ENCODE measurements around the gene ABCC9.
"Not testable (repeated sequence)": the region's sequence is repeated elsewhere in the genome, so short reads cannot be mapped to it uniquely, and the experiment has no call there.

The ABCC9 gene

DNA sequence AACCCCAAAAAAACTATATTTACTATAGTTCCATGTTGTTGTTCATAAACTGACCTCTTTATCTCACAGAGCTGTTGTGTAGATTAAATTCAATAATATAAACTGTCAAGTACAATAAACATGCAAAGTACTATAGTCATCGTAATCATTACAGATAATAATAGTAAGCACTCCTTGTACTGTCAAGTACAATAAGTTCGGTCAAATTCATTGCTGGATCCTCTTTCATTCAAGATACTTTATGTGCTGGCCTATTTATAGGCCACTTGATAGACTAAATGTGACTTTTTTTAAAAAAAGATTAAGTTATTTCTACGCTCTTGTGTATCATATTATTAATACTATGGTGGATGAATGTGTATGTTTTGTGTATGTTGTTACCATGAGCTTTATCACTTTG lies 127.5 kb downstream of the ABCC9 start:
- no peak for DNase-seq

DNA sequence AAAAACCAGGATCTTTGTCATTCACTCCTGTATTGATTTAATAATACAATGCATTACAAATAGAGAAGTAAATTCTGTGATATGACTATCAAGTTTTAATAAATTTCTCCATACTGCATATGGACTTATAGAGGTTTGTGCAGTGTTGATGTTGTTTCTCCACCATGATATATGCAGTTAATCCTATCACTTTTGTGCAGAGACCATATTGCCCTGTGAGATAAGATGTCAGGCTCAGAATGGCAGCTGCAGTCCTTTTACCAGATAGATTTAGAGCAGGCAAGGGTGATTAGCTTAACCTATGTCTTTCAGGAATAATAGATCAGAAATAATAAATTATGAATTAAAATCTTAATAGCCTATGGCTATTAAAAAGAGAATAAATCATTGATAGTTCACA lies 128.1 kb downstream of the ABCC9 start:
- no peak for DNase-seq

DNA sequence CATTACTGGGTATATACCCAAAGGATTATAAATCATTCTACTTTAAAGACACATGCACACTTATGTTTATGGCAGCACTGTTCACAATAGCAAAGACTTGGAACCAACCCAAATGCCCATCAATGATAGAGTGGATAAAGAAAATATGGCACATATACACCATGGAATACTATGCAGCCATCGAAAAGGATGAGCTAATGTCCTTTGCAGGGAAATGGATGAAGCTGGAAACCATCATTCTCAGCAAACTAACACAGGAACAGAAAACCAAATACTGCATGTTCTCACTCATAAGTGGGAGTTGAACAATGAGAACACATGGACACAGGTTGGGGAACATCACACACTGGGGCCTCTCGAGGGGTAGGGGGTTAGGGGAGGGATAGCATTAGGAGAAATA lies 128.9 kb downstream of the ABCC9 start:
- DNase-seq, result not testable (repeated sequence)

DNA sequence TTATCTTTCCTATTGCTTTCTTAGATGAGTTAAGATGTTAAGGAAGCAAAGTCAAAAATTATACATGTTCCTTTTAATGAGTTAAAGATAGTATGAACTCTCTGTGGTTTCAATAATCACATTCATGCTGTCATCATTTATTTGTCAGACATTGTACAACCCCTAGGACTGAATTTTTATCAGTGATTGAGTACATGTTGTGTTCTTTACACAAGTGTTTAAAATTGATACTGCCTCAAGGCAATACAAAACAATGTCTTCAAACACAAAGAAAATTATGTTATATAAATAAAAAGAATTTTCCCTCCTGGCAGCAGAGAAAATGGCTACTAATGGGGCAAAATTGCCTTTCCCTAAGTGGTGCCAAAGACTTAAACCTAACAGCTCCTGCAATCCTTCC lies 132.1 kb downstream of the ABCC9 start:
- DNase-seq, result no peak

DNA sequence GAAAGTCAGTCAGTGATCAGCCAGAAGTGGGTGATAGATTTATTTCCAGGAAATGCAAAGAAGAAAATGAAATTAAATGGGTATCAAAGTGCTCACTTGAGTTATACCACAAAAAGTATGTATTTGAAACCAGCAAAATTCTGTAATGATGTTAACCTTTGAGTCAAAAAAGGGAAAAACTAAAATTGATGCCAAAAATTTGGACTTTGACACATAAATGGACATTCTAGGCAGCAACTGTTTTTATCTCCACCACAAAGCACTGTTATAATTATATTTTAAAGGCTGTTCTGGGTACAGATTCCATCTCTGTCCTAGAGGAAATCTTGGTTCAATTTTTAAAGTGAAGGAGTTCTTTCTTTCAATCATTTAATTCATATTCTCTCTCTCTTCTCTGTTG lies 135.0 kb downstream of the ABCC9 start:
- no peak for DNase-seq

DNA sequence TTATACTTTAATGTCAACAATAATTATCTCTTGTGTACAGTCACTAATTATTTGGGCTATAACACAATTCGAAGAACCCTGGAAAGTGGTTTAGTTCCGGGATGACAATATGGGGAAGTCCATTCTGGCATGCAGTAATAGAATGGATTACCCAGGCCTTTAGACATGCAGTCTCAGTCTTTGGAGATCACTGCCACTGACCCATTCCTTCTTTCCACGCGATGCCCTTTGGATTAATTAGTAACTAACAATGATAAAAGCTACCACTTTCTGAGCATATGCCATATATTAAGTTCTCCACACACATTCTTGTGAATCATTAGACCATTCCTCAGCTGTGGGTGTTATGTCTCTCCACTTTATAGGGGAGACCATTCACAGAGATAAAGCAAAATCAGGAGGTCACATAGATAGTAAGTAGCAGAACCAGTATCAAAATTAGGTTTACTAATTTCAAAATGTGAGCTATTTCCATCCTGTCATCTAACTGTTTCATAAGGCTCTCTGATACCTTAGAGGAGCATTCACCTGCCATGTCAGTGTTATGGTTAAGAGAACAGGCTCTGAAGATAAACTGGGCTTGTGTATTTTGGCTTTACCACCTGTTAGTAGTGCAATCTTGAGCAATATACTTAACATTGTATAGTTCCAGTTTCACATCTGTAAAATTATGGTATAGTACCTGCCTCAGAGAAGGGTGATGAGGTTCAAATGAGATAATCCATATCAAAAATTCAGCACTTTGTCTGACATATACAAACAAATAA lies 139.5 kb downstream of the ABCC9 start:
- DNase-seq, result no peak

DNA sequence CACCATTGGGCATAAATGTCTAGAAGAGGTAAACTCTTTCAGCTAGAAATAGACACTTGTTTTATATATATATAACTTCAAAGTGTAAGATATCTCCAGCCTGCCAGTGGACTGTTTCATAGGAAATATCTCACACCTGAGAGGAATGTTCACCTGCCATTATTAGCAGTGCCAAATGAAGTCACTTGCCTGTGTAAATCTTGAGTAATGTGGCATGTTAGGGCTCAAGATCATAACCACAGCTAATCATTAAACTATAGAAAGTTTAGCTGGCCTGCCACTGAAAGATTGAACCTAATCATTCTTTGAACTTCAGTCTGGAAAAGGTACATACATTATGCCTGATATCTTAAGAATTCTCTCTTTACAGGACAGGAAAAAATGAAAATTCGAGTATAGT lies 141.2 kb downstream of the ABCC9 start:
- no peak for DNase-seq

DNA sequence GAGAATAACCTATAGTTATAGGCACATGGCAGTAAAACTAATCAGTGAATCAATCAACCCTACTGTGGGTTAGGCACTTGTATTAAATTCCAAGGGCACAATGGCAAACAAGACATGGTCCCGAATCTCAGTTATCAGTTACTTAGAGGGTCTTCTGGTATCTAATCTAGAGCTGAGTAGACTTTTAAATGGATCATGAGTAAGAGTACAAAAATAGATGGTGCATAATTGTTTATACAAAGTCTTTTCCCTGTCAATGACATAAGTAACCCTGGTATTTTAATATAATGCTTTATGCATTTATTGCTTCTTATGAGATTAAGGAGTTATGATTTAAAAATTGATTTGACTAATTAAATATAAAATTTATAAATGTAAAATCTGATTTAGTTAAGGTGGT lies 143.7 kb downstream of the ABCC9 start:
- DNase-seq, result no peak

DNA sequence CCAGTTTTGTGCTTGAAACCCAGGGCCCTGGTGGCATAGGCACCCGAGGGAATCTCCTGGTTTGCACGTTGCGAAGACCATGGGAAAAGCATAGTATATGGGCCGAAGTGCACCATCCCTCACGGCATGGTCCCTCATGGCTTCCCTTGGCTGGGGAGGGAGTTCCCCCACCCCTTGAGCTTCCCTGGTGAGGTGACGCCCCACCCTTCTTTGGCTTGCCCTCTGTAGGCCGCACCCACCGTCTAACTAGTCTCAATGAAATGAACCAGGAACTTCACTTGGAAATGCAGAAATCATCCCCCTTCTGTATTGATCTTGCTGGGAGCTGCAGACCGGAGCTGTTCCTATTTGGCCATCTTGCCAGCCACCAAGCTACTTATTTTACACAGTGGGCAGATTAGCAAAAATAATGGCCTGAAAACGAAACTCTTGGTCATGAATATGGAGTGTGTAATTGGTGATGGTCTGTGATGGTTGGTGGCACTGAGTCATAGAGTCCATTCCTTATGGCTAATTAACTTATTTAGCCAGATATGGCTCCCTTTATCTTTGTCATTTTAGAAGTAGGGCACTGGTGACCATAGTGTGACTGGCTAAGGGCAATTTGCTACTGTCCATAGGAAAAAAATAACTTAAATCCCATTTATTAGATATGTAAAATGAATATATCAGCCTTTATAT lies 145.4 kb downstream of the ABCC9 start:
- no peak for DNase-seq

DNA sequence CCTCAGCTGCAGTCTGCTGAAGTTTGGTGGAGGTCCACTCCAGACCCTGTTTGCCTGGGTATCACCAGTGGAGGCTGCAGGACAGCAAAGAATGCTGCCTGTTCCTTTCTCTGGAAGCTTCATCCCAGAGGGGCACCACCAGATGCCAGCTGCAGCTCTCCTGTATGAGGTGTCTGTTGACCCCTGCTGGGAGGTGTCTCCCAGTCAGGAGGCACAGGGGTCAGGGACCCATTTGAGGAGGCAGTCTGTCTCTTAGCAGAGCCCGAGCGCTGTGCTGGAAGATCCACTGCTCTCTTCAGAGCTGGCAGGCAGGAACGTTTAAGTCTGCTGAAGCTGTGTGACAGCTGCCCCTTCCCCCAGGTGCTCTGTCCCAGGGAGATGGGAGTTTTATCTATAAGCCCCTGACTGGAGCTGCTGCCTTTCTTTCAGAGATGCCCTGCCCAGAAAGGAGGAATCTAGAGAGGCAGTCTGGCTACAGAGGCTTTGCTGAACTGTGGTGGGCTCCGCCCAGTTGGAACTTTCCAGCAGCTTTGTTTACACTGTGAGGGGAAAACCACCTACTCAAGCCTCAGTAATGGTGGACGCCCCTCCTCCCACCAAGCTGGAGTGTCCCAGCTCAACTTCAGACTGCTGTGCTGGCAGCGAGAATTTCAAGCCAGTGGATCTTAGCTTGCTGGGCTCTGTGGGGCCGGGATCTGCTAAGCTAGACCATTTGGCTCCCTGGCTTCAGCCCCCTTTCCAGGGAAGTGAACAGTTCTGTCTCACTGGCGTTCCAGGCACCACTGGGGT lies 146.2 kb downstream of the ABCC9 start:
- not testable (repeated sequence) for DNase-seq

DNA sequence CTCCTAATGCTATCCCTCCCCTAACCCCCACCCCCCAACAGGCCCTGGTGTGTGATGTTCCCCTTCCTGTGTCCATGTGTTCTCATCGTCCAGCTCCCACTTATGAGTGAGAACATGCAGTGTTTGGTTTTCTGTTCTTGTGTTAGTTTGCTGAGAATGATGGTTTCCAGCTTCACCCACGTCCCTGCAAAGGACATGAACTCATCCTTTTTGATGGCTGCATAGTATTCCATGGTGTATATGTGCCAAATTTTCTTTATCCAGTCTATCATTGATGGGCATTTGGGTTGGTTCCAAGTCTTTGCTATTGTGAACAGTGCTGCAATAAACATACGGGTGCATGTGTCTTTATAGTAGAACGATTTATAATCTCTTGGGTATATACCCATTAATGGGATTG lies 151.5 kb downstream of the ABCC9 start:
- not testable (repeated sequence) for DNase-seq

DNA sequence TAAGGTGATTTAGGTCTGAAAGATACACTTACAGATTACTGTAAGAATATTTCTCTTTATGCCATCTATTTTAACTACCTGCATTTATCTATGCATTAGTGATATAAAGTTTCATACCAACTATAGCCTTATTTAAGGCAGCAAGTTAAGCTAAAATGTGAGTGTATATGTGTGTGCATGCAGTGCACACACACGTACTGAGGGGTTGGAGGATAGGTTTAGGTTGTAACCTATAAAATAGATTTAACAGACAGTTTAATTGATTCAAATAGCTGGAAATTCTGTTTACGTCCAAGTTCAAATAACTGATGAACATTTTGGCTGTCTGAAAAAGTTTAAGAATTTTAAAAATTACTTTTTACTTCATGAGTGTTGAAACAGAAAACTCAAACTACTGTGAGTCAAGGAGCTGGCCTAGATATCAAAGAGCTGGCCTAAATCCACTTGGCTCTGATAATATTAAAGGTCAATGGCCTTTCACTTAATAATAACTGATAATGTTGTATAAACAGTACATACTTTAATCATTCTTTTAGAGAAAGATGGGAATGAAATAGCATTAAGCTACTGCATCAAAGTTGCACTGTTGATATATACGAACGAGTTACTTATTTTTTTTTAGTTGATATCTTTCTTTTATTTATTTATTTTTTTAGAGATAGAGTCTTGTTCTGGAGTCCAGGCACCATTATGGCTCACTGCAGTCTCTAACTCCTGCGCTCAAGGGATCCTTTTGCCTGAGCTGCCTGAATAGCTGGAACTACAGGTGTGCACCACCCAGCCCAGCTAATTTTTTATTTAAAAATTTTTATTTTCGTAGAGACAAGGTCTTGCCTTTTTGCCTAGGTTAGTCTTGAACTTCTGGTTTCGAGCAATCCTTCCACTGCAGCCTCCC lies 152.9 kb downstream of the ABCC9 start:
- DNase-seq, result no peak

DNA sequence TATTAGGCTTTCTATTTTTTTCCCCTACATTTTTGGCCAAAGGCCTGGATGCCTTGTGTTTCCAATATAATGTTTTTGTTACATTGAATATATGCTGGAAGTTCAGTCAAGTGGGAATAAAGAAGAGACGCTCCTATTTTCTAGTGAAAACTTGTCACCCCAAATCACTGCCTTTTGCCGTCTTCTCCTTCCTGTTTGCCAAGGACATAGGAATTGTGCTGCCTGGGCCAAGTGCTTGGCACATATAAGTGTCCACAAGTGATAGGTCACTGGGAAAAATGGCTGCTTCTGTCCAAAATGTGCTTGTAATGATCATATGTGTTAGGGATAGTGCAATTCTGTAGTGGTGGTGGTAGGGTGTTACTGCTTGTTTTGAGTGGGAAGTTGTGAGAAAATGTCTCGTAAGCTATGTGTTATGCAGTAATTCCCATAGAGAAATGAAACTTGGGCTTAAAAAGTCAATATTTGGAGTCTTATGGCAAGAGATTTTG lies 155.1 kb downstream of the ABCC9 start:
- no peak for DNase-seq

DNA sequence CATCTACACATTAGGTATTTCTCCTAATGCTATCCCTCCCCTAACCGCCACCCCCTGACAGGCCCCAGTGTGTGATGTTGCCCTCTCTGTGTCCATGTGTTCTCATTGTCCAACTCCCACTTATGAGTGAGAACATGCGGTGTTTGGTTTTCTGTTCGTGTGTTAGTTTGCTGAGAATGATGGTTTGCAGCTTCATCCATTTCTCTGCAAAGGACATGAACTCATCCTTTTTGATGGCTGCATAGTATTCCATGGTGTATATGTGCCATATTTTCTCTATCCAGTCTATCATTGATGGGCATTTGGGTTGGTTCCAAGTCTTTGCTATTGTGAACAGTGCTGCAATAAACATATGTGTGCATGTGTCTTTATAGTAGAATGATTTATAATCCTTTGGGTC lies 158.5 kb downstream of the ABCC9 start:
- not testable (repeated sequence) for DNase-seq

DNA sequence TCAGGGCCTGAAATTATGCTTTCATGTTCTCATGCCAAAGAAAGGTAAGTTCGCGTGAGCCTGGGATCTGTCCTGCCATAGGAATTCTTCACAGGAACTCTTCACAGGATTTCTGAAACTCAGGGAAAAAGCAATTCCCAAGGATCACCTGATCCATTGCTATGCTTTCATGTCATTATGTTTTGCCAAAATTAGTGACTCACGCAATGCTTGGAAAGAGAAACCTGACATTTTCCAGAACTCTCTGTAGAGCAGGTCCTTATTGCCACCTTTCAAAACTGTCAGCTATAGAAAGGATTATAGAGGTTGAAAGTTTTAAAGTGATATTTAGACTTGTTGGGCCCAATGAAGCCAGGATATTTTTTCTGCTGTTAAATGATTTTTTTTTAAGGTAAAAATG lies 160.4 kb downstream of the ABCC9 start:
- DNase-seq, result no peak

DNA sequence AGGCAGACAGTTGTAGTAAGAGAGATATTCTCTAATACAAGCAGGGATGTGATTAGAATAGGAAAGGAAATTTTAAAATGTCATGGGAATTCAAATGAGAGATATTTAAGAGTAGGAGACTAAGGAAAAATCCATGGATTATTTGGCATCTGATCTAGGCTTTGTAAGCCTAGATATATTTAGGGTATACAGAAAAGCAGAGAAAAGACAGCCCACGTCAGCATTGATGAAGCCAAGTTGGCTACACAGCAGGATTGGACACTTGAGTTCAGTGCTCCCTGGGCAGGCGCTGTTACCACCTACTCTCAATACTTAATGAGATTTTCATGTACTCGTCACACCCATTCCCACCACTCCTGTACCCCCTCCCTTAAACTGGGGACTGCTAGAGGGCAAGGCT lies 165.1 kb downstream of the ABCC9 start:
- DNase-seq, result no peak

DNA sequence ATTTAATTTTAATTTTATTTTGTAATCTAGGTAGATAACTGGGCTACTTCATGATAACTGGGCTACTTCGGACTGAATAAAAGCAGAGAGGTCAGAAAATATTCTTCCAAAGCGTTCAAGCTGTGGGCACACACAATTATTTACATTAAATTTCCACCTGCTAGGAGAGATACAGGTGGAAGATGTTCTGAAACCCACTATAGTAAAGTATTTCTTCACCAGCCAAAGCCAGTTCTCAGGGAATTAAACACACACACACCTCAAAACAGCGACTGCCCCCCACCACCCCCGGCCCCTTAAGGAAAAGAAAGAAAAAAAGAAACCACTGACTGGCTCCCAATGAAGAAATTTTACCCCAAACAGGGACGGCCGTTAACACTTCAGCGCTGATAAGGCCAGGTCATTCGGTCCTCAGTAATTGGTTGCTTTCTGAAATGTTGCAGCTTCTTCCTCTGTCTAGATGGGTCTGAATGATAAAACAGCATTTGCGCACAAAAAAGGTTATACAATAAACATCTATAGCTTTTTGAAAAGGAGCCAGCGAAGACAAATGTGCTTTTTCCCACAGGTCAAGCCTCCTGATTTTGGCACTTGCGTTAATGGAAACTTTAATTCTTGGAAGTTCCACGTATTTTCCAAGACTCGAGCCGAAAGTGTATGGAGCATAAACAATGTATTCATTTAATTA lies 165.9 kb downstream of the ABCC9 start:
- DNase-seq, result no peak

DNA sequence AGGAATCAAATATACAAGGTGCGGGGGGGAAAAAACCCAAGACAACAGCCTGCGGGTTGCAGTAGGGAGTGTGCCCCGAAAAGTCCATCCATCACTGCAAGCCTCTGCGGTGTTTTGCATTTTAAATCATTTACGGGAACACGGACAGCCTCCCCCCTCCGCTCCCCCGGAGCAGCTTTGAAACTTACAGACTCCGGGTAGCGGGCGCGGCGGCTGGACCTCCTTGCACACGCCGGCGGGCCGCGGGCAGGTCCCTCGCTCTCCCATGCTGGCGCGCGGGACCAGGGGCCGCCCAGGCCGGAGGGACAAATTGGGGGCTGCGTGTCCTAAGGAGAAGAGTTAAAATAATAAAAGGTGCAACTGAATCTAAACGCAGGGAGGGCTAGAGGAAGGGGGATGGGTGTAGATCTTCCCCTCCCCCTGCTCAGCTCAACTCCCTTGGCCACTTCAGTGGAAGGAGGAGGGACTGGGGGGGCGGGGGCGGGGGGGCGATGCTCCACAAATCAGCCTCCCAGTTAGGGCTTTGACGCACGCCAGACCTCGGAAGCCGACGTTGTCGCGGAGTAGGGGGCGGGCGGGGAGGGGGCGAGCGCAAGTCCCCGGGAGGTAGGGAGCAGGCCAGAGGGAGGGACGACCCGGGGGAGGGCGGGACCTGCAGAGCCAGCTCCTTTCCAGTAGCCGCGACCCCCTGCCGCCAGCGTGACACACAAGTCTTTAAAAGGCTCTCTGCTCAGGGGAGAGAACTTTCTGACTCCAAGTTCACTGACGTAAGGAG lies 166.7 kb downstream of the ABCC9 start, which contains the start of gene KCNJ8:
TSS of gene KCNJ8 (minus strand) at position 349 of the 775 bp plus-strand sequence. CDS start 1,090 bp downstream, outside the sequence.
- DNase-seq, result no peak

DNA sequence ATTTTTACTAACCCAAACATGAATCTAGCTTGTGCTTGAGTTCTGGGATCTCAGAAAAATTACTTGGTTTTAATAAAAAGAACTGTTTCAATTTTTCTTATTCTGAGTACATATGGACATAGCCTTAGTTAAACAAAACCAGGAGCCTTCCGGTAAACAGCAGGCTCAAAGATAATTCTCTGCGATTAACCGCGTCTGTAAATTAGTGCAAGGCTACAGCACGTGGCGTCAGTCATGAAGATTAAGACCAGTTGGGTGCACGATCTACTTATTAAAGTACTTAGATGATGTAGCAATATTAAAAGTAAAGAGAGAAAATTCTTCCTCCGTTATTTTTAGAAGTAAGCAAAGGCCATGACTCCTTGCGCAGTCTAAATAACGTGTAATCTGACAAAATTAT lies 167.4 kb downstream of the ABCC9 start:
- DNase-seq, result no peak

DNA sequence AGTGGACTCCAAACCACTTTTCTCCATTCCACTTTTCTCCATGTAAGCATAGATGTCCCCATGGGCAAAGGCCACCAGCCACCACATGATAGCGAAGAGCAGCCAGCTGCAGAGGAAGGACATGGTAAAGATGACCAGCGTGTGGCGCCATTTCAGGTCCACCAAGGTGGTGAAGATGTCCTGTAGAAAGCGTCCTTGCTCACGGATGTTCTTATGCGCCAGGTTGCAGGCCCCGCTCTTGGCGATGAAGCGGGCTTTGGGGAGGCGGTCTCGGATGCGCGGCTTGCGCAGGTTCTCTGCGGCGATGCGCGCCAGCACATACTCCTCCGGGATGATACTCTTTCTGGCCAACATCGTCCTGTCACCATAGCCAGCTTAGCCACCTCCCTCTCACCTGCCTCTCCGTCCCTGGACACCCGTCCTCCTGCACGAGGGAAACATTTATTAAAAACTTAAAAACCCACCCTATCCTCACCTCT lies 167.9 kb downstream of the ABCC9 start:
- no peak for DNase-seq

DNA sequence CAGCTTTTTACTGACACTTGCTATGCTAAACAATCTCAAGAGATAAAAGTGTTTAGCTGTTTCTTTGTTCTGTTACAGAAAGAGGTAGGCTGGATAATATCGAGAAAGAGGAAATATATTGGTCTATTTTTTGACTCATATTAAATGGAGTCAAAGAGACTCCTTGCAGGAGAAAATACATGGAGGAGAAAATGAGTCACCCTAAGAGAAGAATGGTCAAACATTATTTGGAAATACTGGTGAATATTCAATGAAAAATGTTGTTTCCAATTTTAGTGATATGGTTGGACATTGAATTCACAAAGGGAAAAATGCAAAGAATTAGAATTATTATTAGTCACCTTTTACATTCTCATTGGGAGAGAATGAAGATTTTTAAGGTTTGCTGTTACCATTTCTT lies 169.9 kb downstream of the ABCC9 start:
- DNase-seq, result no peak
